ENCODE results near the gene UXS1.

The UXS1 gene

GRCh38 chr2:106124106-106124756 lies 69.9 kb downstream of the UXS1 start:
- no peak for DNase-seq (ENCODE audit: low read depth, low spot score)
- POLR2A ChIA-PET = no interaction called here
- CTCF ChIA-PET = interaction anchor here (1.5 kb wide), 1 partner anchor 19 kb away, joined by 5 read pairs; no protein-coding TSS in a partner anchor

GRCh38 chr2:106122157-106122556 lies 71.9 kb downstream of the UXS1 start:
- no peak for TF ChIP-seq CTCF (IDR thresholded peaks at IDR 0.05; ENCODE audit: insufficient read depth, low read length, missing control alignments)
- no peak for DNase-seq (ENCODE audit: low read depth, low spot score)
- ChIA-PET CTCF (no interaction called here), POLR2A (no interaction called here)
- no peak overlapping the region for H3K4me3 ChIP-seq (ENCODE audit: low read depth, low read length)

More at GRCh38 chr2:106124106-106124756, 69.9 kb downstream of the UXS1 start:
- no peak overlapping the region for H3K4me3 ChIP-seq (ENCODE audit: low read depth, low read length)
- TF ChIP-seq CTCF (IDR thresholded peaks at IDR 0.05; ENCODE audit: insufficient read depth, low read length, missing control alignments) = no peak

GRCh38 chr2:106120432-106120831 lies 73.7 kb downstream of the UXS1 start:
- ChIA-PET CTCF (no interaction called here), POLR2A (no interaction called here)
- no peak for TF ChIP-seq CTCF (IDR thresholded peaks at IDR 0.05; ENCODE audit: insufficient read depth, low read length, missing control alignments)
- H3K4me3 ChIP-seq (ENCODE audit: low read depth, low read length) = no peak overlapping the region
- no peak for DNase-seq (ENCODE audit: low read depth, low spot score)

- H3K4me3 ChIP-seq (ENCODE audit: low read depth, low read length) = no peak overlapping the region
- CTCF ChIA-PET = no interaction called here
- no peak for TF ChIP-seq CTCF (IDR thresholded peaks at IDR 0.05; ENCODE audit: insufficient read depth, low read length, missing control alignments)
- POLR2A ChIA-PET = no interaction called here
- no peak for DNase-seq (ENCODE audit: low read depth, low spot score)
These were observed 75.0 kb downstream of the UXS1 start for GRCh38 chr2:106119074-106119473.

GRCh38 chr2:106117882-106118684 lies 76.0 kb downstream of the UXS1 start:
- no peak for DNase-seq (ENCODE audit: low read depth, low spot score)
- ChIA-PET CTCF (no interaction called here), POLR2A (no interaction called here)
- no peak for TF ChIP-seq CTCF (IDR thresholded peaks at IDR 0.05; ENCODE audit: insufficient read depth, low read length, missing control alignments)
- no peak overlapping the region for H3K4me3 ChIP-seq (ENCODE audit: low read depth, low read length)

GRCh38 chr2:106117347-106117746 lies 76.8 kb downstream of the UXS1 start:
- no peak for TF ChIP-seq CTCF (IDR thresholded peaks at IDR 0.05; ENCODE audit: insufficient read depth, low read length, missing control alignments)
- ChIA-PET POLR2A (no interaction called here), CTCF (no interaction called here)
- DNase-seq (ENCODE audit: low read depth, low spot score) = no peak
- no peak overlapping the region for H3K4me3 ChIP-seq (ENCODE audit: low read depth, low read length)
